GM21447 (cell line): Measurements from ENCODE around the gene ZNF319.

Source experiments
- ATAC-seq: cut with Tn5 transposase; IDR thresholded peaks from one replicate; pipeline ENCODE4 v1.9.1; 2021; ENCODE audit not compliant: unreplicated experiment

Gene ZNF319

DNA sequence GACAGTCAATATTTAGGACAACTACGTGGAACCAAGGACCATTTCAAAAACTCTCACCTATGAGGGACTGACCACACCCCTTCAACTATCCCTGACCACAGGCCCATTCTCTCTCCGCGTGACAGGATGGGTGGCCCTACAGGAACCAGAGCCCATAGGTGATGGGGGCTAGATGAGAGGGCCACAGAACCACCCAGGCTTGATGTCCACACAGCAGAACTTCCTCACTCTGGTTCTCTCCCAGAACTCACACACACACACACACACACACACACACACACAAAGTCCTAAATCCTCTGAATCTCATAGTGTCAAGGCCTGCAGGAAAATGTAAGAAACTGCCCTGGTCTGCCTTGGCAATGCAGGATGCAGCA is 1.5 kb downstream of the ZNF319 start:
- ATAC-seq, result no peak

DNA sequence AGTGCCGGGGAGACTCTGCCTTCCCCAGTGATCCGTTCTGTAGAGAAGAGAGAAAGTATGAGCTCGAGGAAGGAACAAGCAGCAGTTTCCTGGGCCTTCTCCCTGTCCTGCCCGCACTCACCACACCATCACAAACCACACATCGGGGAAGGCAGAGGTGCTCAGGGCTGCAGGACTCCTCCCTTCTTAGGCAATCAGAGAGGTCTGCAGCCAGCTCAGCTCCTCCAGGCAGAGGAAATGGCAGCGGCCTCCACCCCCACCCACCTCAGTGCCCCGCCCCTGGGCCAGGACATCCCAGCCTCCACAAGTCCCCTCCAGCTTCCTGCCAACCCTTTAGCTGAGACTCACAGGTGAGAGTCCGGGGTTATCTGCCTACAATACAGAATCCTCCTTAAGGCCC is 2.0 kb downstream of the ZNF319 start:
- ATAC-seq, result no peak

DNA sequence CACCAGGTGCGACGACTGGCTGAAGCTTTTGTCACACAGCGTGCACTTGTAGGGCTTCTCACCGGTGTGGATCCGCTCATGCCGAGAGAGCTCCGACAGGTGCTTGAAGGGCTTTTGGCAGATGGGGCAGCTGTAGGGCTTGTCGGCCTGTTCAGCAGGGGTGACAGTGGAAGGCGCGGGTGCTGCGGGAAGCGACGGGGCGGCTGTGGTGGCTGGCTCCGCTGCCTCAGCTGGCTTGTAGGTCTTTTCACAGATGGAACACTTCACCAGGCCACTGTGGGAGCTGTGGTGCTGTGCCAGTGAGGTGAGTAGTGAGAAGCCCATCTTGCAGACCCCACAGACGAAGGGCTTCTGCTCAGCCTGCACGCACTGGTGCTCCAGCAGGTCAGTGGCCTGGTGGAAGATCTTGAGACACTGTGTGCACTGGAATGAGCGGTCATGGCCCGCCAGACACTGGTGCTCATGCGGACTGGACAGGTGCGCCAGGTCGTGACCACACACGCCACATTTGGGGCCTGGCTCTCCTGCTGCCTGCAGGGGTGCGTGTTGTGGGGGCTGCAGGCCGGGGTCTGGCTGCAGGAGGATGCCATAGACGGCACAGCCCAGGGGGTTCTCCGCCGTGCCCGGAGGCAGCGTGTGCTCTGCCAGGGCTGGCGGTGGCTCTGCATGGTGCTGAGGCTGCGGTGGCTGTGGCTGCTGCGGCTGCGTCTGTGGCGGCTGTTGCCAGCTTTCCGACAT is 2.8 kb downstream of the ZNF319 start:
- ATAC-seq, result no peak

DNA sequence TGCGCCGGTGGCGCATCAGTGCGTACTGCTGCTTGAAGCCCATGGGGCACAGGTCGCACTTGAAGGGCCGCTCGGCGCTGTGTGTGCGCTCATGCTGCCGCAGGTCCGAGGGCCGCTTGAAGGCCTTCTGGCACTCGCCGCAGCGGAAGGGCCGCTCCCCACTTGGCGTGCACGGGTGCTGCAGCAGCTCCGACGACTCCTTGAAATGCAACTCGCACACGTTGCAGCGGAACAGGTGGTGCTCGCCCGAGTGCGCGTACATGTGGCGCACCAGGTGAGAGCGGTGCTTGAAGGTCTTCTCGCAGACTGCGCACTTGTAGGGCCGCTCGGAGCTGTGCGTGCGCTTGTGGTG is 3.3 kb downstream of the ZNF319 start:
- no peak for ATAC-seq

DNA sequence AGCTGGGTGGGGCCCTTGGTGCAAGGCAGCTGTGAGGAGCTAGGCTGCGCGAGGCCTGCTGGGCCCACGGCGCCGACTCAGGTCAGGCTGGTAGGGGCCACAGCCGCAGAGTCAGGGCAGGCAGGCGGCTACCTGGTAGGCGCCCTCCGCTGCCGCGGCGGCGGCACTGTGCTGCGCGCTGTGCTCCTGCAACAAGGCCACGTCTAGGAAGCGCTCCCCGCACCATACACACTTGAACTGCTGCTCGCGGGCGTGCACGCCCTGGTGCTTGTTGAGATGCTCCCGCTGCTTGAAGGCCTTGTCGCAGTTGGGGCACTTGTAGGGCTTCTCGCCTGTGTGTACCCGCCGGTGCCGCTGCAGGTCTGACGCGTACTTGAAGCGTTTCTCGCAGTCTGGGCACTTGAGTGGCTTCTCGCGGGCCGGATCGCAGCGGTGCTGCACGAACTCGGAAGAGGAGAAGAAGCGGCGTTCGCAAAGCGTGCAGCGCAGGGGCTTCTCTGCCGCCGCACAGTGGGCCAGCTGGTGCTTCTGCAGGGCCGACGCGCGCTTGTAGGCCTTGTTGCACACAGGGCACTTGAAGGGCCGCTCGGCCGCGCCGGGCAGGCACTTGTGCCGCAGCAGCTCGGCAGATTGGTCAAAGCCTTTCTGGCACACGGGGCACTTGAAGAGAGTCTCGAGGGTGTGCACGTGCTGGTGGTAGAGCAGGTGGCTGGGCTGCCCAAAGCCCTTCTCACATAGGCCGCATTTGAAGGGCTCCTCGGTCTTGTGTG is 3.9 kb downstream of the ZNF319 start:
- ATAC-seq, result no peak

DNA sequence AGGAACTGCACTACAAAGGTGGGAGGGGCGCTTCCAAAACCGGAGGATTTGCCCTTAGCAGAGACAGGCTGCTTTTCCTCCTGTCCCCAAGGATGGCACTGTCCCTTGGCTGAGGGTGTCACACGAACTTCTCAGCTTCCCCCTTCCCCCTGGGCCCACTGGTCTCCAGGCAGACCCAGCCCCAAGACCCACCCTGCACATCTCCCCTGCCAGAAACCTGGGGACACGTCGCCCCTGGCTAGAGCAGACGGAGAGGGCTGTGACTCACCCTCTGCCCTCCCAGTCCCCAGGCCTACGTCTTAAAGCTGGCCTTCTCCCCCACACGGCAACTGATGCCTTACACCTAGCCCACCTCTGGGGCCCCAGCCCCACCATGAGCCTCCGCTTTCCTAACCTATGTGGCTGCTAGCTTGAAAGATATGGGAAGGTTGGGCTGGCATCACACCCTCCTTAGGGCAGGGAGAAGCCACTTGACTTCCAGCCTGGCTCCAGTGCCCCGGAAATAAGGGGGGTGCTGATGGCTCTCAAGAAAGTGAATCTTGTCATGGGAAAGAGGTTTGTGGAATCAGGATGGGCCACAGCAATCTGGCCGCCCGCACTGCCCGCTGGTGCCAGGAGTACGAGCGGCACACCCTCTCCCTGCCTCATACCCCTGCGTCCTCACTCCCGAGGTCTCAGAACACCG is 4.6 kb downstream of the ZNF319 start:
- ATAC-seq, result no peak

DNA sequence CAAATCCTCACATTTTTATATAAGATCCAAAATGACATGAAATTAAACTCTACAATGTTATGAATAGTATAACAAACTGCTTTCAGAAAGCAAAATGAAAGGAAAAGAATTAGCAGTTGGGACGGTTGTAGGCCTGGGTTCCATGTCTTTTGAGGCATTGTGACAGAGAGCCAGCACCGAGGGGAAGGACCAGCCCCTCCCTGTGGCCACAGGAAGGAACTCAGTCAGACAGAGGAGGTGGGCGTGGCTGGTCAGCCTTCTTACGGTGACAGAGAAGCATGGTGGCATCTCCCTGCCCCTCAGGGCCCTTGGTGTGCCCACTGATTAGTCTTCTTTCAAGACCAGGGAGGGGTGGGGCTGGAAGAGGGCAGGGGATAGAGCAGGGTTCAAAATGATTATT is 5.7 kb downstream of the ZNF319 start:
- peak; percentile 61 for ATAC-seq

DNA sequence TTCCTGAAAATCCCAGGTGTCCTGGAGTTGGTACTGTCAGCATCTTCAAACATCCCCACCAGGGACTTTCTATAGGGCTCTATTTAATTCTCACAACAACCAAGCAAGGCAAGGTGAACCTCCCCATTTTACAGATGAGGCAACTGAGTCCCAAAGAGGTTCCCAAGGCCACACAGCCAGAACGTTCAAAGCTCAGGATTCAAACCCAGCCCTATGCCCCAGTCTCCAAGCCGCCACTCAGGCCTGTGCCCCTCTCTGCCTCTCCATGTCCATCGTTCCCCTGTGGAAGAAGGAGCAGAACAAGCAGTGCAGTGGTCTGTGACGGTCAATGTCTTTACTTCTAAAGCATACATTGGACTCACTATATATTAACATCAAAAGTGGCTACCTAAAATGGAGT is 6.1 kb downstream of the ZNF319 start:
- no peak for ATAC-seq

DNA sequence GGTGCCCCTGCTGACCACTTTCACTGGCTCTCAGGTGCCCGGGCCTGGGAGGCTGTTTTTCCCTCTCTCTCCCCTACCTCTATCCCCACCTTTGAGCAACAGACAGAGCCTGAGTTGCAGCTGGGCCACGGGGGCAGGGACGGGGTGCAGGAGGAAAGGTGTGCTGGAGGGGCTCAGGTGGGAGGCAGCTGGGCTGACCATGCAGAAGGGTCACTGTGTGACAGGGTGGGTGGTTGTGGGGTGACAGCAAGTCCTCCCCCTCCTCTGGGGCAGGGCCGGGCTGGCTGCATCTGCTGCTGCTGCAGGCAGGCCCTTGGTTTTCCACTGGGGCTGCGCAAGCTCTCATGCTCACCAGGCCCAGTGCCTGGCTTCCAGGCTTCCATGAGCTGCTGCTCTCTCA is 6.6 kb downstream of the ZNF319 start:
- no peak for ATAC-seq

DNA sequence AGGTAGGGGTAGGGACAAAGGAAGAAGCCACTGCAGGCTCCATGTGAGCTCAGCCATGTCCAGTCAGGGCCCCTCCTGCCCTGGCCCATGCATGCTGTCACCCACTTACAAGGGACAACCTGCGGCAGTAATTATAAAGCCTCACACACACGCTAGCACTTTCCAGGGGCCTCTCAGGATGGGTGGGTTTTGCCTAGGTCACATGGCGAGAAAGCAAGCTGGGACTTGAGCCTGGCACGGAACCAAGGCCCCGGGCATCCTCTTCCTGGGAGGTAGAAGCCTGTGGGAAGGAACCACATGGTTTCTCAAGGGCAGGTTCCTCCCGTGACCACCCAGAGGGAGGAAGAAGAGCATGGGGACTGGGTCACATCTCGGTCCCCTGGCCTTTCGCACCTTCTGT is 7.0 kb downstream of the ZNF319 start:
- ATAC-seq, result no peak

DNA sequence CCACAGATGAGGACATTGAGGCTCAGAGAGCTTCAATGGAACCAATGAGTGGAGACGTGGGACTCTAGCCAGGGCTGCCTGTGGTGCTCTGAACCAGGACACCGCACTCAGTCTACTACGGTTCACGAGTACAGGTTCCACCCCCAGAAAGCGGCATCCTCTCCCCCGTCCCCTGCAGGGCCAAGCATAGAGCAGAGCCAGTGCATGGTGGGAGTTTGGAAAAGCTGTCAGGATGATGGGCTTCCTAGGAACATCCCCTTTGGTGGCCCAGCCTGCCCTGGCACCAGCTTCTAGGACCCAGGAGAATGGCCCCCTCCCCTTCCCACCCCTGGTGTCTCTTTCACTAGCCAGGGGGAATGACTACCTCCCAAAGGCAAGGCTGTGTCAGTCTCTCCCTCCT is 8.4 kb downstream of the ZNF319 start:
- ATAC-seq, result no peak

DNA sequence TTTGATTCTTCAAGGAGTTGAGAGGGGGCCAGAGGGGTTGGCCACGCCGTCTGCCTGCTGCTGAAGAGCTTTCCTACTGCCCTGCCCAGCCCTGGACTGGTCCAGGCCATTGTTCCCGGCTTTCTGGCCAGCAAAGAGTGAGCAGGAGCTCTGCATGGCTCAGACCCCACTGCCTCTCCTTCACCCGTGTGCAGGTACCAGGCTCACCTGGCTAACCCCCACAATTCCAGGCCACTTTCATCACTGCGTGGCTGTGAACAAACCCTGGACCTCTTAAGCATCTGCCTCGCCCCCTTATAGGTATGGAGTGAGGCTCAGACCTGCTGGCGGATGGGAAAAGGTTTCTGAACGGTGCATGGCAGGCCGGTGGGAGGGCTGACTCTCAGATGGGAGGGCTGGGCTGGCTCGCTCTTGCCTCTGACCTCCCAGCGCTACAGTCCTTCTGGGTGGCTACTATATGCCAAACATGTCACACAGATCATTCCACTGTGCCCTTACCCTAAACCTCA is 8.9 kb downstream of the ZNF319 start:
- no peak for ATAC-seq

DNA sequence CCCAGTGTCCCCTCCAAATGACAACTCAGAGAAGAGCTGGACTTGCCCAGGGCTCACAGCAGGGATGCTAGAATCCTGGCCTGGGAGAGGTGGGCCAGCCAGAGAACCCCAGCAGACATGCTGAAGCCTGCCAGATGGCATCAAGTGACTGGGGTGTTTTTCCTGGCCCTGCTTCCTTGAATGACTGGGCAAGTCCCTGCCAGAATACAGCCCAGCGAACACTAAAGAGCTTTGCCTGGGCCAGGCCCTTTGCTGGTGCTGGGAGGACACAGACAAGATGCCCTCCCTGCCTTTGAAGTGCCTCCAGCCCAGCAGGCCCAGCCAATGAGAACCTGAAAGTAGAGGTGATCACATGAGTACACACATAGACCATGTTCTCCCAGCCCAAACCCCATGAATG is 11.5 kb downstream of the ZNF319 start:
- no peak for ATAC-seq

DNA sequence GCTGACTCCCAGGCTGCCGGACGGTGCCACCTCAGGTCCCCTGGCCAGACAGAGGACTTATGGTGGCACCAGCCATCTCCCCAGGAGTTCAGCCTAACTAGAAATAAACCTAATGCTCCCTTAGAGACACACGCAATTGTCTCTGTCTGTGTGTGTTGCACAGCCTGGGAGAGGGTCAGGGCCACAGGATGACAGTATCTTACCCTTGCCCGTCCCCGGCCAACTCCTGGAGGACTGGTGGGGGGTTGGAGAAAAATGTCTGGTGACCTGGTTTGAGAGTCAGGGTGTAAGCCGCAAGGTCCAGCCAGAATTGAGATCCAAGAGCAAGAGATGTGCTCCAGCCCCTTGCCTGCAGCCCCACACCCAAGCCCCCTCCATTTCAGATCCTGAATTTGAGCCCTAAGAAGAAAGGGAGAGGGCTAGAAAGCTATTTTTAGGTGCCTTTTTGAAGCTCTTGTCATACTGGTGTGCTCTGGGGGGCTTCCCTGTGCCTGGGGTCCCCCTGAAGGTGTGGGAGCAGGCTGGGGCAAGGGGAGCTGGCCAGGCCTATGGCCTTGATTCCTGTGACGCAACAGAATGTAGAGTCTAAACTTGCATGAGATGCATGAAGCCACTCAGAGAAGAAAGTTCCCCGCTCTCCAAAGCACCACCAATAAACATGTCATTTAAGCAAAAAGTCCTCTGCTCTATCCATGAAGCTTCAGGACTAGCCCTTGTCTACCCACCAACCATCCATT is 12.9 kb downstream of the ZNF319 start:
- ATAC-seq, result no peak

DNA sequence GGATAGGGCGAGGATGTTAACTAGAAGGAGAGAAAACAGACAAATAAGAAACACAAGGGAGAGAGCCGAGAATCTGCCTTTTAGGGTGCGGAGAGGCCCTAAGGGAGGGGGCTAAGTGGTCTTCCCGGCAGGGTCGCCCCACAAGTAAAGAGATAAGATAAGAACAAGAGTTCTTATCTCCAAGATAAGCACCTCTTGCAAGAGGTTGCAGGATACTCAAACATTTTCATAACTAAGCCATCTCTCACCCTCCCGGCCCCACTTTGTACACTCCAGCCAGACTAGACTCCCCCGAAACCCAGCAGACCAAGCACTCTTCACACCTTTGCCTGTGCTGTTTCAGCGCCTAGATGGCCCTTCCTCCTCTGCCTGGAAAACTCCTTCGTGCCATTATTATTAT is 14.3 kb downstream of the ZNF319 start:
- no peak for ATAC-seq

DNA sequence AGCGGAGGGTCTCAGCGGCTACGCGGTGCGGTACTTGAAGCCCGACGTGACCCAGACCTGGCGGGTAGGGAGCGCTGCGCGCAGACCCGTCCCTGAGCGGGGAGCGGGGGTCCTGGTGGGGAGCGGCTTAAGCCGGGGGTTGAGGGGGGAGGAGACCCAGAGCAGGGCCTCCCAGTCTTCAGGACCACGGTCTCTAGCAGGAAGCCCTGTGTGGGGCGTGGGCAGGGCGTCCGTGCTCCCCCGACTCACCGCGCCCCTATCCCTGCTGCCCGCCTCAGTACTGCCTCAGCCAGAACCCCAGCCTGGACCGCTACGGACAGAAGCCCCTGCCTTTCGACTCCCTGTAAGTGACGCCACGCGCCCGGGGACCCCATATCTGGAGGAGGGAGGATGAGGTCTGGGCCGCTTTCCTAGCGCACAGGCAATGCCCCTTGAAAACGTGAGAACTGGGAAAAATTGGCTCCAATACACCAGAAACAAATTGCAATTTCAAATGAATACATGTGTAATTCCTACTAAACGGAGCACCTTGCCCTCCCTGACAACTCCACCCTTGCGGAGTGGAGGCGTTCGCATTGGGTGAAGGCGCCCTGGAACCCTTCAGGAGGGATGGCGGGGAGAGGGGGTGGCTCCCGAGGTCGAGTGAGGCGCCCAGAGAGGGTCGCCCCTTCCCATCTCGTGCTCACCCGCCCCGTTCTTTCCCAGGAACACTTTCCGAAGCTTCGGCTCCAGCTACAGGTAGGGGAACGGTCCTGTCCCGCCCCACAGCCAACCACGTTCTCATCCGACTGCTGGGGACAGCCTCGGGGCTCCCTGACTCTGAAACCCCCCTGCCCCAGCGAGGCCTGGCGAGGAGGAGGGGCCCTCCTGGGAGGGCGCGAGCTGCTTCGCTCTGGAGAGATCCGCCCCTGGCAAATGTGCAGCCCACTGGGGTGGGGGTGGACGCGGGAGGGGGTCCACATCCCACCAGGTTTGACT is 15.0 kb downstream of the ZNF319 start:
- no peak for ATAC-seq

DNA sequence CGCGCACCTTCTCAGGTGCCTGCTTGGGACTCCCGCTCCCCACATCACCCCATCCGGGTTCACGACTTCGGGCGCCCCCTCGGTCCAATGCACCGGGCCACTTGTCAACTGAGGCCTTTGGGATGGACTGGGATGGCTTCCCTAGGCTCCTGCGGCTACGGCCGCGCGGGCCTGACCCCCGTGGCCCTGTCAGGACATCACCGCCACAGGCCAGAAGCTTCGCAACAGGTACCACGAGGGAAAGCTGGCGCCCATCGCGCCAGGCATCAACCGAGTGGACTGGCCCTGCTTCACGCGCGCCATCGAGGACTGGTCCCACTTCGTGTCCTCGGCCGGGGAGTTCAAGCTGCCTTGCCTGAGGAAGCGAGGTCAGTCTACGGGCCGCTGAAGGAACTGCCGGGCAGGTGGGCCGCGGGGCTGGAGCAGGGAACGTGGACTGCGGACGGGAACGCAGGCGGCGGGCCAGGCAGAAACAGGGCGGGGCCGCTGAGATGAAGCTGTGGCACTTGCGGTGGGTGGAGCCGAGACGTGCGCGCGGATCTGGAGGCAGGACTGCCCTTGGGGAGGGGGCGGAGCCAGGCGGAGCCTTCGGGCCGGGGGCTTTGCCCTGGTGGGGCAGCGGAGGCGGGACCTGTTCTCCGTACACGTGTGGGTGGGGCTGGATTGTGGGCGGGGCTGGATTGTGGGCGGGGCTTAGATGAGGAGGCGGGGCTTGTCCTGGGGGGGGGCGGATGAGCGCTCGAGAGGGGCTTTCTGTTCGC is 15.8 kb downstream of the ZNF319 start:
- peak; percentile 73 for ATAC-seq

DNA sequence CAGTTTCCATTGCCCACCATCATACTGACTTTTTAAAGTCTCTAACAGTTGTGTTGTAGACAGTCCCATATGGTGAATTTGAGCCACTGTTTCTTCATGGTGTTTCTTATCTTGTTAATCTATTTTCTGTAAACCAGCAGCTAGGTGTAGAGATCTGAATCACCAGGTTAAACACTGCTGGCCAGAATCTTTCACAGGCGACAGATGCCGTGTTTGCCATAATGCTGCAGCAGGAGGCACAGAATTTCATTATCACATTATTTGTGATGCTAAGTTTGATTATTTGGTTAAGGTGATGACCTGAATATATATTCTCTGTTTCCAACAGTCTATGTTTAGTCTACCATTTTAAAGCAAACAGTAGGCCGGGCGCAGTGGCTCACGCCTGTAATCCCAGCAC is 18.1 kb downstream of the ZNF319 start:
- ATAC-seq, result no peak

DNA sequence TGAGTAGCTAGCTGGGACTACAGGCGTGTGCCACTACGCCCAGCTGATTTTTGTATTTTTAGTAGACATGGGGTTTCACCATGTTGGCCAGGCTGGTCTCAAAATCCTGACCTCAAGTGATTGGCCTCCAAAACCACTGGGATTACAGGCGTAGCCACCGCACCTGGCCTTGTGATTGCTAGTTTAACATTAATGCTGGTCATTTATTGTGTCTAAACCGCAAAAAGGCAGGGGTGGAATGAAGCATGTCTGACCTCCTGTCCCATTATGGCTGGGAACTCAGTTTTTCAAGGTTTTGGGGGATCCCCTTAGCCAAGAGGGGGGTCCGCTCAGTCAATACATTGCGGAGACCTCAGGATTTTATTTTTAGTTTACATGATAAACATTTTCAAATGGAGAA is 18.8 kb downstream of the ZNF319 start:
- ATAC-seq, result no peak
